NCI-H2196 (cell line): ENCODE data around the gene FSTL4.
"Not testable (repeated sequence)": the region's sequence is repeated elsewhere in the genome, so short reads cannot be mapped to it uniquely, and the experiment has no call there.

ENCODE experiments used
- DNase-seq: peaks from one replicate; lab custom pipeline; 2025; ENCODE audit not compliant: unreplicated experiment; lab: John Stamatoyannopoulos, UW

Gene FSTL4

GRCh38 chr5:133205649-133206048, 406.7 kb downstream of the FSTL4 start:
- no peak for DNase-seq

- no peak for DNase-seq
Measured at GRCh38 chr5:133205204-133205603, 407.1 kb downstream of the FSTL4 start.

GRCh38 chr5:133203317-133204305, 408.7 kb downstream of the FSTL4 start:
- no peak for DNase-seq

DNA sequence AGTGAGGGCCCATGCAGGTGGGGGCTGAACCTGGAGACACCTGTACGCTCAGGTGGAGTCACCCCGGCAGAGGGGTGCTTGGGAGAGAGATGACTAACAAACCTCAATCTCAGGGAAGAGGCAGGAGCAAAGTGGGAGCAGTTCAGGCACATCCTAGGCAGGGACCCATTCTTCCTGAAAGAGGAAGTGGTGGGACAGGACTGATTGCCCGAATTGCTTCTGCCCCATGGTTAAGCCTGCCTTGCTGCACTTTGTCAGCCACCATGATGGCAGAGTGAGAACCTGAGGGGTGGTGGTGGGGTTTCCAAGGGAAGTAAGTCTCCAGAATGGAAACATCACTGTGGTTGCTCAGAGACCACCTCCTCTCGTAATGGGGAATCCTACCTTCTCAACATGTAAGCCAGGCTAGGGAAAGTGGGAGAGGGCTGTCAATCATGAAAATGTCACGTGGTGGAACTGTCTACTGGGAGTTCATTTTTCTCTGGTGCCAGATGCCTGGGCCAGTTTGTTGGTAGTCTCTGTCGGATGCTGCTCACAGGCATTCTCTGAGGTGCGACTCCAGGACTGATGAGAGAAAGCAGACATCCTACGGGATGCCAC, 410.2 kb downstream of the FSTL4 start:
- DNase-seq, result no peak

DNA sequence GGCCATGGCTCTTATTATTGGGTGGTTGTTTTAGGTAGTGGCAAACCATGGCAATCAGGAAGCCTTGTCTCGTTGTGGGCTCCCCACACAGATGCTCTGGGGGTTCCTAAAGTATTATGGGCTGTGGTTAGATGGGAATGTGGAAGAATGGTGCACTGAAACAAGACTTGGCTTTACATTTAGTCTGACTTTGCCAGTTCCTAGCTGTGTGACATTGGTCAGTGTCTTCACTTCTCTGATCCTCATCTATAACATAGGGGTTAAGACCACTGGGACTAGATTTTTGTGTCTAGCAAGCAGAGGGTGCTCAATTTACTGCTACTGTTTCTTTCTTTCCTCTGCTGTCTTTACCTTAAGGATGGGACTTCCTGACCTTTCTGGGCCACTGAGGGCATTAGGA, 411.0 kb downstream of the FSTL4 start:
- DNase-seq, result no peak

DNA sequence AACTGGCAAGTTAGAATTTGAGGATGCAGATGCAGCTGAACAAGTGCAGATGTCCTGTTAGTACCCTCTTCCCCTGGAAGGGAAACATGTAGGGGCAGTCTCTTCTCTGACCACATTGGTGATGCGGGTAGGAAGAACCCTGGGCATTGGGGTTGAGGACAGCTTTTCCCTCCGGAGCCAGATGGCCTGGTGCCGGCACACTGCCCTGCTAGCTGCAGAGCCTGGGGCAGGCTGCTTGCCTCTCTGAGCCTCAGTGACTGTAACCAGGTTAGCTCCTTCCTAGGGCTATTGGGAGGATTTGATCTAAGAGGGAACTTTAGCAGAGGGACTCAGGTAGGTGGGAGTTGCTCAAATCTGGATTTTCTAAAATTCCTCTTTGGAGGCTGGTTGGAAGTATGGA, 412.1 kb downstream of the FSTL4 start:
- DNase-seq, result no peak

DNA sequence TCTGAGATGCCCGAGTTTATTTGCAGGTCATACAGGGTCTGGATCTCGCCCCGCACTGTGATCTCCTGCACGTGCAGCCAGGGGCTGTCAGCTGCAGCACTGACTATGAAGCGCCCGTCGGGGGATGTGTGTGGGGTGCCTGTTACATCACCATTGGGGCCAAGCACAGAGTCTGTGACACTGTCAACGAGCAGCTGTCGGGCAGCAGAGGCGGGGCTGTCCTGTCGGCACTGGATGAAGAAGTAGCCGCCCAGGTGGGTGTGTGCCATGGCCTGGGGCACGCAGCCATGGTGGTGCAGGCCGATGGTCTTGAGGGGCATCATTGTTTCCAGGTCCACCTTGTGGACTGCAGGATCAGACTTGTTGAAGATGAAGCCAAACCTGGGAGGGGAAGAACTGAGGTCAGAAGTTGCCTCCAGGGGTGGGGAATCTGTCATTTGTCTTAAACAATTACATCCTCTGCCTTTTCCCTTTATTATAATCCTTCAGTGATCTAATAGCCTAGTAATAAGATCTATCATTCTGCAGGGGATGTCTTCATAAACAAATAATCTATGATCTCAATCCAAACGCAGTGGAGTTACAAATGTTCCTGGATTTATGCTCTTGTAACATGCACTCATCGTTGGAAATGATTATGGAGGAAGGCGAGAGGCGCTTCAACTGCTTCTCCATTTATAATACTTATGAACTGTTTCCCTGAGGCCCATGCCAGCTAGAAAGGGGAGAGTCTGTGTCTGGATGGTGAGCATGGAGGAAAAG, 412.7 kb downstream of the FSTL4 start:
- no peak for DNase-seq

DNA sequence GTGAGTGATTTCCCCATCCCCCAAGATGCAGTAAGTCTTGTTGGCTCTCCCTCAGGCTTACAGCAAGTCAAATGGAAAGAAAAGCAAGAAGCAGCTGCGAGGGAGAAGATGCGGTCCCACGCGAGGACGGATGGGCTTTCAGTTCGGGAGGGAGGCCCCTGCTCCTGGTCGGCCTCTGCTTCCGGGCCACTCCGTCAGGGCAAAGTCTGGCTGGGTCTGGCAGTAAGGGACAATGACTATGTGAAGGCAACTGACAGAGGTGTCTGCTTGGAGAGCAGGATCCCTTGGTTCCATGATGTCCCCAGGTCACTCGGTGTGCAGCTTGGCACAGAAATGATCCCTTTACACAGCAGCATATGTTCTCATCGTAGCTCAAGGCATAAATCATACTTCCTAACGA, 413.8 kb downstream of the FSTL4 start:
- DNase-seq, result no peak

- DNase-seq, result no peak
Measured at GRCh38 chr5:133196441-133197085, 415.8 kb downstream of the FSTL4 start.

DNA sequence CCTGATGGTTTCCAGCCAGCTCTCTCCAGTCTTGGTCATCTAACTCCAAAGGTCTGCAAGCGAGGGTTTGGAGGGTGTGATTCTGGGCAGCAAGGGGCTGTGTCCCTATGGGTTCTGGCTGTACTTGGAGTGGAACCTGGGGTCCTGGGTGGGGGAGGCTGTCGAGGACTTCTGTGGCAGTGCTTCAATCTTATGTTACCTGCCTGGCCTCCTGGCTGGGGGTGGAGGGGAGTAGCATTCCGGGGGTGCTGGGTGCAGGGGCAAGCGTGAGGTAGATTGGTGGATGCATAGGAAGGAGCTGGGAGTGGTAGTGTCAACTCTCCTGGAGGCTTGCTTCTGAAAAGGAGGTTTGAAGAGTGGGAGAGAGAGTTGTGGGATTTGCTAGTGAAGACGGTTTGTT, 417.1 kb downstream of the FSTL4 start:
- DNase-seq, result no peak

- no peak for DNase-seq
Measured at GRCh38 chr5:133193794-133194193, 418.5 kb downstream of the FSTL4 start.

DNA sequence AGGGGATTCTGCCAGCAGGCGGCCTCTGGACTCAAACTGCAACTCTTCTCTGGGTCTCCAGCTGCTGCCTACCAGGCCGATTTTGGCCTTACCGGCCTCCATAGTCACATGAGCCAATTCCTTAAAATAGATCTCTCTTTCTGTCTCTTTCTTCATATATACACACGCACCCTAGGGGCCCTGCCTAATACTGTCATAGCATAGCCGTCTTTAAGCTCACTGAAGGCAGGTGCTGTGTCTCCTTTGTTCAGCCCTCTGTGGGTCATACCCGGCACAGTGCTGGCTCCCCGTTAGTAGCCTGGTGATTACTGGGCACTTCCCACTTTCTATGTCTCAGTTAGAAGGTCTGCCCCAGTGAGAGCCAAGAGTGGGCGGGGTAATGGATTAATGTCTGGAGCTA, 419.6 kb downstream of the FSTL4 start:
- DNase-seq, result no peak

DNA sequence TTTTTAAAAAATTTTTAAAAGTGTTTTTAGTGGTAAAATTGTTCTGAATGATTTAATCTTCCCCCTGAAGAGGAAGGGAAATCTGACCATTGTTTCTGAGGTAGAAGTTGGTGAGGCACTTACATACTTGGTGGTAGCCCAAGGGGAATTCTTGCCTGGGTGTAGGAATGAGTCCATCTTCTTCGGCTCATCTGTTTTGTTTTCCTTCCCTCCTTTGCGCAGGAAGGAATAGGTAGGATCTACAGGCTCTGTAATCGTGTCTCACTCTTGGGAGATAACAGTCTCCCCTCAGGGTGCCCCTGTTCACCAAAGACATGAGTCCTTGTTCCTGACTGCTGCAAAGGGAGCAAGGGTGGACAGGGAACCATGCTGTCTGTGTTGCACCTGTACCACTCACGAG, 422.5 kb downstream of the FSTL4 start:
- no peak for DNase-seq

DNA sequence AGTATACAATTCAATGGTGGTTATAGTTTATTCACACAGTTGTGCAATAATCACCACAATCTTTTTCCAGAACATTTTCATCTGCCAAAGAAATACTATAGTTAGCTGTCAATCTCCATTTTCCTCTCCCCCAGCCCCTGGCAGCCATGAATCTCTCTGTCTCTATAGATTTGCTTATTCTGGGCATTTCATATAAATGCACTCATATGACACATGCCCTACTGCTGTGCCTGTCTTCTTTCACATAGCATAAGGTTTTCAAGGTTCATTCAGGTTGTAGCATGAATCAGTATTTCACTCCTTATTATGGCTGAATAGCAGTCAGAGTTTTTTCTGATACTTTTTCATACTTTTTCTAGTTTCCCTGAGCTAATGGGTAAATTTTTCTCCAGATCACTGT, 432.9 kb downstream of the FSTL4 start:
- no peak for DNase-seq

- DNase-seq, result not testable (repeated sequence)
Measured at GRCh38 chr5:133170756-133171387, 441.5 kb downstream of the FSTL4 start.

DNA sequence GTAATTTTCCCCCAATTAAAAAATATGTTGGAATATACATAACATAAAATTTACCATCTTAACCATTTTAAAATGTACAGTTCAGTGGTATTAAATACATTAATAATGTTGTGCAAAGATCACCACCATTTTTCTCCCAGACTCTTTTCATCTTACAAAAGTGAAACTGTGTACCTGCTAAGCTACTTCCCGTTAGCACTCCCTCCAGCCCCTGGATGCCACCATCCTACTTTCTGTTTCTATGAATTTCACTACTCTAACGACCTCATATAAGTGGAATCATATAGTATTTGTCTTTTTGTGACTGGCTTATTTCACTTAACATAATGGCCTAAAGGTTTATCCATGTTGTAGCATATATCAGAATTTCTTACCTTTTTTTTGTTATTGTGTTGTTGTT, 447.6 kb downstream of the FSTL4 start:
- DNase-seq, result no peak

DNA sequence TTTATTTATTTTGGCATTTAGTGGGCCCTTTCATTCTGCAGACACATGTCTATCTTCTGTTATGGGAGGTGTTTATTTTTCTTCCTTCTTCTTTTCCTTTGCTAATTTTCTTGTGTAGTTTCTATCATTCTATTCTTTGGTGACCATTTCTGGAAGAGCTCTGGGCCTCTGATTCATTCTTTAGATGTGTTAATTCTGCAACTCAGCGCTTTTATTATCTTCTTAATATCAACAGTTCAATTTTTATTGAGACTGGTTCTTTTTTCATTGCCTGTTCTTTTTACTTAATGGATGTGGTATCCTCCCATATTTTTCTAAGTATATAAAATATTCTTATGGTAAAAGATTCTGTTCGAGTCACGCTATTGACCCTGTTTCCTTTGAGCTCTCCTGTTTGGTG, 448.5 kb downstream of the FSTL4 start:
- DNase-seq, result no peak

- DNase-seq, result no peak
Measured at GRCh38 chr5:133159543-133159942, 452.8 kb downstream of the FSTL4 start.

DNA sequence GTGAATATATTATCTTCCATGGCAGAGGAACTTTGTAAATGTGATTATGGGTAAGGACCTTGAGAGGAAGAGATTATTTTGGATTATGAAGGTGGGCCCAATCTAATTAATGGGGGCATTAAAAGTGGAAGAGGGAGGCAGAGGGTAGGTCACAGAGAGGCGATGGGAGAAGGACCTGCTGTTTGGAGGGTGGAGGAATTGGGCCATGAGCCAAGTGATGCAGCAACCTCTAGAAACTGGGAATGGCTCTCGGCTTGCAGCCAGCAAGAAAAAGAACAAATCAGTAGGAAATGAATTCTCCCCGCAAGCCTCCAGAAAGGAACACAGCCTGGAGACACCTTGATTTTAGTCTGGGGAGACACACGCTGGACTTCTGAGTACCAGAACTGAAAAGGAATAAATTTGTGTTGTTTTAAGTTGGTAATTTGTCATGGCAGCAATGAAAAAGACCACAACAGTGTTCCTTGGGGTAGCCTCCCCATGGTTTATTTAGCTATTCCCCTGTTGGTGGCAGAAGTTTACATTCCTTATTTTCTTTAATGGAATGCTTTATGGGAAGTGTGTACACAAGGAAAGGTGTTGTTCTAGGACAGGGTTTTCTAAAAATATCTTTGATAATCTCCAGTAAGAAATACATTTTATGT, 456.9 kb downstream of the FSTL4 start:
- no peak for DNase-seq
